H1 (cell line): ENCODE measurements around the gene EPB42.

Source experiments
- CEBPB ChIP-seq: IDR thresholded peaks from 2 replicates; pipeline ENCODE4 v1.6.1; 2012; ENCODE audit warnings: low read depth, low read length
- CHD7 ChIP-seq: fragments of 300-600 bp; sonication (generic); IDR thresholded peaks from 2 replicates; pipeline ENCODE4 v1.7.1; 2012; ENCODE audit warnings: low read length, moderate library complexity, mild to moderate bottlenecking, inconsistent platforms; ENCODE audit not compliant: insufficient replicate concordance
- CTCF ChIP-seq, 3 experiments: IDR thresholded peaks; 1 replicate in 2 of 3; 2 replicates in 1 of 3; pipeline versions ENCODE4 v1.5.1 to v1.6.1; 2011; ENCODE audit warnings: low read length in 3 of 3, mild to moderate bottlenecking in 3 of 3, inconsistent platforms in 2 of 3, low read depth in 1 of 3, moderate library complexity in 1 of 3; ENCODE audit not compliant: insufficient read depth in 1 of 3; ENCODE audit errors: control extremely low read depth in 1 of 3
- JUND ChIP-seq: IDR thresholded peaks from 2 replicates; pipeline ENCODE4 v1.6.1; 2011; ENCODE audit warnings: mild to moderate bottlenecking, improper control_type of control experiment, low read length
- NRF1 ChIP-seq: IDR thresholded peaks from 2 replicates; pipeline ENCODE4 v1.6.1; 2011; ENCODE audit warnings: mild to moderate bottlenecking, low read depth, low read length, improper control_type of control experiment
- RAD21 ChIP-seq, 2 experiments: IDR thresholded peaks in 1 of 2; conservative IDR thresholded peaks in 1 of 2; 2 replicates each; pipeline ENCODE4 v1.6.1; 2011; ENCODE audit warnings: low read depth in 2 of 2, low read length in 2 of 2, improper control_type of control experiment in 1 of 2, inconsistent platforms in 1 of 2, mild to moderate bottlenecking in 1 of 2, moderate library complexity in 1 of 2
- RNF2 ChIP-seq: fragments of 200-900, 300-1000 bp; sonication (generic); IDR thresholded peaks from 2 replicates; pipeline ENCODE4 v1.7.1; 2016; ENCODE audit warnings: borderline replicate concordance, low read depth, mild to moderate bottlenecking, antibody characterized with exemption, low read length; ENCODE audit not compliant: poor library complexity, severe bottlenecking; ENCODE audit errors: missing control alignments
- SIN3A ChIP-seq, 2 experiments: IDR thresholded peaks in 1 of 2; conservative IDR thresholded peaks in 1 of 2; 2 replicates each; pipeline ENCODE4 v1.6.1; 2011 to 2012; ENCODE audit warnings: low read length in 2 of 2, improper control_type of control experiment in 1 of 2, low read depth in 1 of 2, mild to moderate bottlenecking in 1 of 2
- SRF ChIP-seq: IDR thresholded peaks from 2 replicates; pipeline ENCODE4 v1.6.1; 2011; ENCODE audit warnings: mild to moderate bottlenecking, low read depth, low read length, moderate library complexity

GRCh38 chr15:43237842-43238470 lies 17.1 kb upstream of the EPB42 start:
- TF ChIP-seq CTCF (IDR thresholded peaks at IDR 0.05; ENCODE audit: control extremely low read depth in 1 of 3, insufficient read depth in 1 of 3, low read depth in 1 of 3, low read length in 3 of 3) (no peak), SIN3A (conservative IDR thresholded peaks at IDR 0.05 in 1 of 2, IDR thresholded peaks at IDR 0.05 in 1 of 2; ENCODE audit: low read depth in 1 of 2, low read length in 2 of 2) (no peak), CHD7 (no peak), CEBPB (no peak), RNF2 (no peak), JUND (no peak), RAD21 (IDR thresholded peaks at IDR 0.05 in 1 of 2, conservative IDR thresholded peaks at IDR 0.05 in 1 of 2; ENCODE audit: low read depth in 2 of 2, low read length in 2 of 2) (no peak), SRF (no peak), NRF1 (no peak)
